GM18861 (cell line): ENCODE measurements around the gene DDX10.

ENCODE experiments used
- ATAC-seq: cut with Tn5 transposase; IDR thresholded peaks from one replicate; pipeline ENCODE4 v1.9.1; 2021; ENCODE audit not compliant: unreplicated experiment

The DDX10 gene

DNA sequence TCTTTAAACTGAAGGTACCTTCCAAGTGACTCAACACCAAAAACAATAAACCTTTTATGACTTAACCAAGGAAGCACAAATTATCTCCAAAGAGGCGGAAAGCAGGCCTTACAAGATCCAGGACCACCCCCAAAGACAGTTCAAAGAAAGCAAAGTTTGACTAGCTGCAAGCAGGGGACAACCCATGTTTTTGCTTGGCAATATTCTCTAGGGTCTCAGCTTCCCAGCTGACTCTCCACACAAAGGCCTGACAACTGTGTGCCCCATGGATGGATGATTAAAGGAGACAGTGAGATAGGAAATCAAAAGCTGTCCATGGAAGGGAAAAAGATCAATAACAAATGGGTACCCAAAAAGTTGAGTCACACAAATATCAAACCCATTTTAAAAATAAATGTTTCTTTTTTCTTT, 232.2 kb downstream of the DDX10 start:
- no peak for ATAC-seq

DNA sequence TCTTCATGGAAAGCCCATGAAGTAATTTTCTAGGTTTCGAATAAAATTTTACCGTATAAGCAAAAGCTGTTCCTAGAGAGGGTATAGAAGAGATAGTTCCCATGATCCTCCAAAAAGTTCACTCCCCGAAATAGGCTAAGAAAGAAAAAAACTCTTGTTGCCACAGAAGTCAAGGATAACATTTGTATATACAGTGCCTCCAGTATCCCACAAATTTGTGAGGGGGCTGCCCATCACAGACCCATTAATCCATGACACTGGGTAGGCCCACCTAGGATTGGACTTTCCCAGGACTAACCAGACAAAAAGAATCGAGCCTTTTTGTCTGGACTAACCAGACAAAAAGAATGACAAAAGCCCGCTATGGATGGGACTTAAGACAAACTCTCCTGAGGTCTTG, 233.0 kb downstream of the DDX10 start:
- ATAC-seq, result no peak

DNA sequence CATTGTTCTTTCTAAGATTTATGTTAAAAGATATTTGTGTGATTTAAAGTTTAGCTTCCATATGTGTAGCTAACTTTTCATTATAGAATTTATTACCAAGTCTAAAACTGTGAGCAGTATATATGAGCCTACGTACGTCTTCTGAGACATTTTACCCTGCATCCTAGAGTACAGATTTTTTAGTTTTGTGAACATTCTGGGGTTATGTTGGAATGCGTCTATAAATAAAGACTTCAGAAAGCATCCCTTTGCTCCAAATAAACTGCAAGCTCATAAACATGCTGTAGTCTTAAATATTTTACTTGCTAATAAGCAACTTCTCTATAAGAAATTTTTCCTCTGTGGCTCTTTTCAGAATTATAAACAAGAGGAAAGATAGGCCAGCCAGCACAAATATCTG, 236.5 kb downstream of the DDX10 start:
- no peak for ATAC-seq

DNA sequence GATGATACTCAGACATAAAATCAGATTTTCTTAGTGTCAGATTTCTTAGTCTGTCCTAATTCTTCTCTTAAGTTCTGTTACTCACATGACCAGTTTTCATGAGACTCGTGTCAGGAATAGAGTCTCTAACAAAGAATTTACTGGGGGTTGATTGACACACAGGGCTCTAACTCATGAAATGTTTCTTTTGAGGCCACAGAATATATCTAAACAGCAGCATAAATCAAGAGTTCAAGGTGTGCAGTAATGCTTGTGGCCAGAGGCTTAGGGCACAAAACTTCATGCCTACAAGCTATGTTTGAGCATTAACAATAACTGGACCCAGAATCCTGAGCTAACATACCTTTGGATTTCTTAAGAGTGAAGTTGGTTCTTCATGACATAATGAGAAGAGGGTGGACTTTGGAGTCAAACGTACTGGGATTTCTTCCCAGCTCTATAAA, 237.2 kb downstream of the DDX10 start:
- peak; percentile 38 for ATAC-seq

DNA sequence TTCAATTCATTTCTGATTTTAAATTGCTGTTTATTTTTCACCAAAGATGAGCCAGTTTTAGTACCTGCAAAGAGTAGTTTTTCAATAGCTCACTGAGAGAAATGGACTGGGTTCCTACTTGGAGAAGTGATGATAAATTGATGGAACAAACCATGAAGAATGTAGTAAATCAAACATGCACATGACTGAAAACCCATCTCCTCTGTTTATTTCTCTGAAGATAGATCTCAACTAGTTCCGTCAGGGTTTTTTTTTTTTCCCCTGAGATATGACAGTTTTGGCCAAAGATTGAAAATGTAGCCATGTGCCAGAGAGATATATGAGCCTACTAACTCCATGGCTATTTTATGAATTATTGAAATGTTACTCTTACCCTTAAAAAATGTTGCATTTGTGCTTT, 239.6 kb downstream of the DDX10 start:
- no peak for ATAC-seq

DNA sequence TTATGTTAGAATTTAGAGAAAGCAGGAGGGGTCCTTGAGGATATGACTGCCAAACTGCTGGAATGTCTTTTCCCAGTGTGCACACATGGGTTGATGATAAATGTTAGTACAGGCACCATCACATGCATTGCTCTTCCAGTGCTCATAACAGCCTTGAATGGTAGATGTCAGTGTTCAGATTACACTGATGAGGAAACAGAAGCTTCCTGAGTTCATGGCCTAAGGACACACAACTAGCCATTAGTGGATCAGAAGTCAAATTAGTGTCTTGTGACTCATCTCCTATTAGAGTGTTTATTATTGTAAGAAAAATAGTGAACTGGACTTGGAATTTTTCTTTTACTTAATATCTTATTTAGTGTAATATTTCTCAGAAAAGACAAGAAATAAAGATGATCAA, 241.5 kb downstream of the DDX10 start:
- ATAC-seq, result no peak

DNA sequence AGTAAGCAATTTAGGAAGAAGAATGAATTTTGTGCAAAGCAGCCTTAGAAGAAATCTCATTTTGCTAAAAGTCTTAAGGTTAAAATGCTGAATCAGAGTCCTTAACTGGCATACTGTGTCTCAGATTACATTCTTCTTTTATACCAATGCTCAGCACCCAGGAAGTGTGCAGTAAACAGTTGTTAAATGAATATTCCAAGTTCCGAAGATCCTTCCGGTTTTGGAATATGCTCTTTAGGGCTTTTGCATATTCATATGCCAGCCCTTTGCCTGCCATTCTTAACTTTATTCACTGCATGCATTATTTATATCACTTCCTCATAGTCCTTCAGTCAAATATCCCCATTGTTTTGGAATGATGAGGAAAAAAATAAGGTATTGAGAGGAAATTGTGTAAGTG, 242.0 kb downstream of the DDX10 start:
- ATAC-seq, result no peak

DNA sequence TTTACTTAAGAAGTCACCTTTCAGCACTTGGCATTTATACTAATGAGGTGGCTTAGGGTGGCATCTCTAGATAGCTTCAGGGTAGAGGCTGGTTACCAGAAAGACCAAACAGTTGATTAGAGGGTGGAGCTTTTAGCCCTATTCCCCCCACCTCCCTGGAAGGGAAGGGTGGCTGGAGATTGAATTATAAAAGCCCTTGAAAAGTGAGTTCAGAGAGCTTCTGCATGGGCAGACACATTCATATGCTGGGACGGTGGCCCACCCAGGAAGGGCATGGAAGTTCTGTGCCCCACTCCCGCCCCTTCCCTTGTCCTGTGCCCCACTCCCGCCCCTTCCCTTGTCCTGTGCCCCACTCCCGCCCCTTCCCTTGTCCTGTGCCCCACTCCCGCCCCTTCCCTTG, 244.2 kb downstream of the DDX10 start:
- ATAC-seq, result no peak

DNA sequence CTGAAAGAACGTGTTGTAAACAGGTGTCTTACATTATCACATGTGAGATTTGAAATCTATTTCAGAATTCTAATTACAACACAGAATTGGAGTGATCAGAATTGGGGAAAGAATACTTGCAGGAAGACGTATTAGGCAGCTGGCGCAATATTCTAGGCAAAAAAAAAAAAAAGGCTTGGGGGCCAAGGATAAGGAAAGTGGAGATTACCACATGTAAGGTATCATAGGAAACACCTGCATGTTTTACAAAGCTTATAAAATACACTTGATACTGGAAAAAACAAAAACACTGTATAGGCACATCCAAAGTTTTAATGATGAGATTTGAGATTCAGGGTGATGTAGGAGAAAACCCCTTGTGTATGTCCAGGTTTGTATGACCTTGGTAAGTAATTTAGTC, 245.1 kb downstream of the DDX10 start:
- ATAC-seq, result no peak

DNA sequence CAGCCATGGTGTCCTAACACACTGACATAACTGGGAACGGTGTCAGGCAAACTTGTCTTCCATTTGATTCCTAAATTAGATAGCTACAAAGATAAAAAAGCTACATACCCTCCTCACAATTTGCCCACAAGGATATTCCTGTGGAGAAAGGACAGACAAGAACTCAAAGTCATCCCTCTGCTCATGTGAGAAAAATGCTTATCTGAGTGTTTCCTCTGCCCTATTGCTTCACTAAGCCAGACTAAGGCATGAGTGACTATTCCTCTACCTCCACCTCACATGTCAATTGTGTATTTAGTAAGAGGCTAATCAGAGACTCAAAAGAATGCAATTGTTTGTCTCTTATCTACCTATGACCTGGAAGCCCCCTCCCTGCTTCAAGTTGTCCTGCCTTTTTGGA, 247.7 kb downstream of the DDX10 start:
- no peak for ATAC-seq

DNA sequence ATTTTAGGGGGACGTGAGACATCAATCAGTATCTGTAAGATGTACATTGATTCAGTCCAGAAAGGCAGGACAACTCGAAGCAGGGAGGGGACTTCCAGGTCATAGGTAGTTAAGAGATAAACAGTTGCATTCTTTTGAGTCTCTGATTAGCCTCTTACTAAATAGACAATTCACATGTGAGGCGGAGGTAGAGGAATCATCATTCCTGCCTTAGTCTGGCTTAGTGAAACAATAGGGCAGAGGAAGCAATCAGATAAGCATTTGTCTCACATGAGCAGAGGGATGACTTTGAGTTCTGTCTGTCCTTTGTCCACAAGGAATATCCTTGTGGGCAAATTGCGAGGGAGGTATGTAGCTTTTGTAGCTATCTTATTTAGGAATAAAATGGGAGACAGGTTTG, 248.3 kb downstream of the DDX10 start:
- no peak for ATAC-seq

DNA sequence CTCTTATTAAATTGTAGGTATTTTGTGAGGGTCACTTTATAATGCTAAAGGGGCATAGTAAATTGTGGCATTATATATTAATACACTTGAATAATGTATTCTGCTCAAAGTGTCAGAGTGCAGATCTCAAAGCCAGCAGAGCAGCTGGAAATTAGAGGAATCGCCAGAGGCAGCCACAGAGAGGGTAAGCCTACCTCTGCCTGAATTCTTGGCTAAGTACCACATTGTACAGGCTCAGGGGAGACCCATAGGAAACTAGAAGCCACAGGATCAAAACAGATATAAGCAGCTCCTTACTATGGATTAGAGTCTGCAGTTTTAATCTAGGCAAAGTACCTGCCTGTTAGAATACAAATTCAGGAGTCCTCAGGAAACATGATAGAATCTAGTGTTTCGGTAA, 249.3 kb downstream of the DDX10 start:
- ATAC-seq, result no peak

DNA sequence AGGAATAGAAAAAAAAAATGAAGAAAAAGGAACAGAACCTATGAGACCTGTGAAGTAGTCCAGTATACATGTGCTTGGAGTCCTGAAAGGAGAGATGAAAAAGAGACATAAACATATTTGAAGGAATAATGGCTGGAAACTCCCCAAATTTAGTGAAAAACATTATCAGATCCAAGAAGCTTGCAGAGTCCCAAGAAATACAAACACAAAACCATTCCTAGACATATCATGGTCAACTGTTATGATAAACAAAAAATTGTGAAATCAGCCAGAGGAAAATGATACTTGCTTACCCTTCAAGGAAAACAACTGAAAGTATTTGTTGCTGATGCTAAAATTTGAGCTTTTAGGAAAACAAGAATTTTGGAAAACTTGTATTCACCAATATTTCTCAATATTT, 250.1 kb downstream of the DDX10 start:
- ATAC-seq, result no peak

DNA sequence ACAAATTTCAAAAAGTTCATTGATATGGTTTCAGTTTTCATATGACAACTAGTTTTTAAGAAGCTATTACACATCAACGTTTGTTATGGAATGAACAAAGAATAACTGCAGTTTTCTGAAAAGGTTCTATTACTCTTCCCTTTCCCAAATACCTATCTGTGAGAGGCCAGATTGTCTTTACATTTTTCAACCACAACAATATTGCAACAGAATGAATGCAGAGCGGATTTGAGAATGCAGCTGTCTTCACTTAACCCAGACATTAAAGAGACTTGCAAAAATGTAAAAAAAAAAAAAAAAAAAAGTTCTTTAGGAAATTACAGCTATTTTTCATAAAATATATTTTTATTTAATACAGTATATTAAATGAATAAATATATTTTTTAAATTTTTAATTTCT, 250.8 kb downstream of the DDX10 start:
- ATAC-seq, result no peak

DNA sequence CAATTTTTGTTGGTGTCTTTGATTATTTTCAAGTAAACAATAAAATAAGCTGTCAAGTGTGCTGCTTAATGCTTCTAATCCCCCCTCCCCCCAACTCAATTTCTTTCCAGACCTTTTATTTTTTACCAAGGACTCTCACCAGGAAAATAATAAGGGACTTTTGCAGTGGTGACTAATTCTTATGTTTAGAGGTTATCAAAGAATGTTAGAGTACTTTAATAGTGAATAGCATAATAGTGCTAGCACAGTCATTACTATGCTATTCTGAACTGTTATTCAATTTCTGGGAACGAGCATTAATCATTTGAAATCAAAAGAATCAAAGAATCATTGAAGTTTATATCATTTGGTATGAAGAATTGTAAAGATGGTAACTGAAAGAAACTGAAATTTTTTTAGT, 251.4 kb downstream of the DDX10 start:
- no peak for ATAC-seq

DNA sequence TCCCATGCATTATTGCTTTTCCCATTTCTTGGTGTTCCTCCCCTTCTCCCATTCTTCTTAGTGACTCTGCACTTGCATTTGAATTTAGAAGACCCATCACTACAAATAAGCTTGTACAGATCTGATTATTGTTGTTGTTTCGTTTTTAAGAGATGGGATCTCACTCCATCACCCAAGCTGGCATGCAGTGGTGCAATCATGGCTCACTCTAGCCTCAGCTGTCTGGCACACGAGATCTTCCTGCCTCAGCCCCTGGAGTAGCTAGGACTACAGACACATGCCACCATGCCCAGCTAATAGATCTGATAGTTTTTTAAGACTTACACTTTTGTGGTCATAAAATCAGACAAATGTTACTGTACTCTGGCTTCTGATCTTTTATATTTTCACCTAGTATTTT, 252.1 kb downstream of the DDX10 start:
- ATAC-seq, result no peak

DNA sequence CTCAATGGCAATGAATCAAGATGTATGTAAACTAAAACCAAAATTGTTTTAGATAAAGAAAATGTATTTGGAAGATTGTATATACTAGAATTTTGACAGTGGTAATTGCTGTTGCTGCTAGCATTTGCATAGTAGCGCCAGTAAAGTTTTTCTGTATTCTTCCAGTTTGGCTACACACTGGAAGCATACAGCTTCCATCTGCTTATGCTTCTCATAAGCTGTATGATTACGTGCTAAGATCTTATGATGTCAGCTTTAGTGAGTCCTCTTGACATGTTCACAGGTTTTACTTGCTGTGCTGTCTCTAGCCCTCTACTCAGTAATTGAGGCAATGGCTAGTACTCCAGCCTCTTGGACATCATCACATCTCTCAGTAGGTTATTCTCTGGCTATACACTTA, 256.3 kb downstream of the DDX10 start:
- ATAC-seq, result no peak

DNA sequence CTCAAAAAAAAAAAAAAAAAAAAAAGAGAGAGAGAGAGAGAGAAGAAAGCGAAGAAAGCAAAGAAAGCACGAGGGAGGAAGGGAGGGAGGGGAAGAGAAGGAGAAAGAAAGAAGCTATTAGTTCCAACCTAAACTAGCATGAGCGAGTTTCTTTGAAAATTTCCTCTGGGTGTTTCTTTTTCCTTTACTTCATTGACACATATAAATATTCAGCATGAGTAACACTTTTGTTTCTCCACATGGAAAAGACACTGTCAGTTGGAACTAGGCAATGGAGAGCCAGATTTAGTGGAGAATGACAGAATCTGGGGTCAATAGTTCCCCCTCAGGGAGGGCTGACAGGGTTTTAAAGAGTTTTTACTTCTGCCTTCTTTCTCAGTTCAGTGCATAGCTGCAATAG, 257.4 kb downstream of the DDX10 start:
- no peak for ATAC-seq

DNA sequence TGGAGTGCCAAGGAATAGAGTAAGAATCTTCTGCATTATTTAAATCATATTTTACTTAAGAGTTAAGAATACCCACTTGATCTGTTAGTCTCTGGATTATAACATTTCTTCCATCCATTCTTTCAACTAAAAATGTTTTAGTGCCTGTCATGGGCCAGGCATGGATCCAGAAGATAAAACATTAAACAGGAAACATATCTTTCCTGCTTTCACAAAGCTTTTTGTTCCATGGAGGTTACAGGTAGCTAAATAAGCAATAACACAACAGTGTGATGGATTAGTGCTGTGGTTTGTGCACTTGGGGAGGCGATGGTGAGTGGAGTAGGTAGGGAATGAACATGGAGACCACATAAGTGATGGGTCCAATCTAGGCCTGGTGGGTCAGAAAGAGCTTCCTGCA, 258.5 kb downstream of the DDX10 start:
- ATAC-seq, result no peak

DNA sequence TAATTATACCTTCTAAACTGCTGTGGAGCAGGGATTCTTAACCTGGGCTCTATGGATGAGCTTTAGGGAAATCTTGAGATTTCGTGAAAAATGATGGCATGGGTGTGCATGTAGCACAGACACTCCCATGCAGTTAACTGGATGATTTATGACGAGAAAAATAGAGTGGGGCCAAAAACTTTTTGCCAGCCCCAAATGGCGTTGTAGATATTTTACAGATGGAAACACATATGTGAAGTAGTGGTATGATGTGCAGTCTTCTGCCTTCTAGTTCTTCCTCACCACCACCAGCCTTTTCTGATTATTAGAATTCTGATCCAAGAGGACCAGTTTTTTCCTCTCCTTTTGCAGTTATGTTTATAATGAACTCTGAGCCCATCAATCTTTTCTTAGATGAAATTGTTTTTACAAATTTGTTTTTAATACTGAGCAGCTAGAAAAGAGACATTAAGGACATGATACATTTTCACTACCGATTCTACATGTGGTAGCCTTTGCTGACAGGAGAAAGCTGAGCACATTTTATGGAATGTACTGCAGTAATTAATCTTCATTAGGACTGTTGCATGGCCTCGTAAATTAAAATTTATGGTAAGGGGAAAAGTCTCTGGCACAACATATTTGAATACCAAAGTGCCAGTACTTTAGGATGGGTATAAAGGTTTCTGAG, 261.4 kb downstream of the DDX10 start:
- no peak for ATAC-seq

DNA sequence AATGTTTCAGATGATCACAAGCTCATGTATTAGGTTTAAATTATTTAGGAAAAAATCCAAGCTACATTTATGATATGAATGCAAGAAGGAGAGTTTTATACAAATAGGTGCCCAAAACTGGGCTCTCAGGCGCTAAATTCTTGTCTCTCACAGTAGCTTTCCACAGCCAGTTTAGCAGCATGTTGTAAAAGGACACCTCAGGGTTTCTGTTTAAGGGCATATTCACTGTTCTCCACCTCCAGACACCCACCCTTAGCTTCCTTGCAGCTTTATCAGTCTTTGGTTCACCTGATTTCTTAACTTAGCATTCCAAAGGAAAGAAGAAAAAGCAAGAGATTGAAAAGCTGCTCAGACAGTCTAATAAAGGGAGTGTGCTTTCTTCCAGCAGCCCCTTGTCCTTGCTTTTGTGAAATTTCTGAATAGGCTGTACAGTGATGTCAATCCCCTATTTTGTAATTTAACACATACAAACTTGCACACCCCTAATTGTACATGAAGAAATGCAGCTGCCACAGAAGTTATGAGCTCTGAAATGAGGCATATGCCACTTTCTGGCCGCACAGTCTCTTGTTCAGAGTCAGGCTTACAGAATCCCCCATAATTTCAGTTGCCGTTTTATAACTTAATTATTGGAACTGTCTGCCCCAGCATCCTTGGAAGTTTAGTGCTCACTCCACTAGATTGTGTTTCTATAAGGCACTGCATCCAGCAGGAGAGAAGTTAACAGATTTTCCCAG, 262.1 kb downstream of the DDX10 start:
- ATAC-seq, result no peak

DNA sequence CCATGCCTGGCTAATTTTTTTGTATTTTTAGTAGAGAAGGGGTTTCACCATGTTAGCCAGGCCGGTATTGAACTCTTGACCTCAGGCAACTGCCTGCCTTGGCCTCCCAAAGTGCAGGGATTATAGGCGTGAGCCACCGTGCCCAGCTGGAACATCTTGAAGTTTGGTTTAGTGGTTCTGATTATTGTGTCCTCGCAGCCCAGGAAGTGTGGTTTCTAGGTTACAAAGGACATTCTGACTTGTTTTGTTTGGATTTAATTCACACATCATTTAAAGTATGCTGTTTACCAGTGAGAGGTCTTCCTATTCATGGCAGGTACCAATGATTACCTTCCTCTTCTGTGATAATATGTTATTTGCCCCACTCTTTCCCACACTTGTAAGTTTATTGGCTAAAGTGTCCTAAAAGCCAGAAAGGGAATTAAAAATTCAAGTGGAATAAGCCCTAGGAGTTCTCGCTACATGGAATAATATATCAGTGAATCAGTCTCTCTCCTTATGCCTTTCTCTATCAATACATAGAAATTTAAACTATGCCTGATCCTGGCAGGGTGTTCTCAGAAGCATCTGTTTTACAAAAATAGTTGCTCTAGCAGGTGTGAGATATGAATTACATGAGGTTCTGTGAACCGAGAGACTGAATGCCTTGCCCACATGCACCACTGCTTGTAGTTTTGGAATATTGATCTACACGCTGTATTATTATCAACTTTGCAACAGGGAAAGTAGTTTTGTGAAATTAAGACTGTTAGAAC, 263.1 kb downstream of the DDX10 start:
- ATAC-seq, result no peak
